Stimulated activated CD8-positive, alpha-beta memory T cell treated with anti-CD3 and anti-CD28 coated beads, Interleukin-12 subunit alpha, Interleukin-12 subunit beta, amount 100 ng/mL, for 1 hour (primary cell): Measurements from ENCODE around the gene BNC2.

Experiments used
- DNase-seq: peaks from one replicate; pipeline ENCODE4 v3.0.0-alpha.2; 2020; ENCODE audit warnings: low read depth

BNC2 gene

DNA sequence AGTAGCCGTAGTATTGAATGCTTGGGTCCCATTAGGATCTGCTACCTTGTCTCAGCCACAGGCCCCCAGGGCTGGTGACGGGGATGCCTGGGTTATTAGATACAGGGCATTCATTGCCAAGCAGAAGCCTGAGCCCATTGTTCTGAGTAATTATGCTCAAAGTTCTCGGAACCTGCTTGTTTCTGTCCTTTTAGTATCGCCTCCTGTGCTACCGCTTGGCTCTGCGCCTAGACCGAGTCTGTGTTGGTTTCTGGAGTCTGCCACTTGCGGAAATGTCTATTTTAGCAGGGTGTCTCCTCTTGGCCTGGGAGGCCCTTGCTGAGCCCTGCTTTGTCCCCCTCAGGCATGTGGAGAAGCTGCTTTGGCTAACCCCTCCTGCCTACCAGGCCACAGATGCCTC, 506.1 kb downstream of the BNC2 start:
- DNase-seq: no peak

DNA sequence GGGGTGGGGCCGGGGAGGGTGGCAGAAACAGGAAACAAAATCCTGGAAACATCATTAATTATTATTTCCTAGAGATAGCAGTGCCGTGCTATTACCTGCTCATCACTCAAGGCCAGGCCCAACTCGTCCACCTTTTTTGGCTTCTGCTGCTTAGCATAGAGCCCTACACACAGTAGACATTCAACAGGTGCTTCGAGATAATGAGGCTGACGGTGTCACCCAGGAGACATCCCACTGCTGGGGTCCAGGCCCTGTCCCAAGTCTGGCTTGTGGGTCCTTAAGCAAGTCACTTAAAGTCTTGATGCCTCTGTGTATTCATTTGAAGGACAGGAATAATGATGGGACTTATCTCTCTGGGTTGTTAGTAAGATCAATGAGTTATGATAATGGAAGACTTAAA, 506.6 kb downstream of the BNC2 start:
- no peak for DNase-seq

DNA sequence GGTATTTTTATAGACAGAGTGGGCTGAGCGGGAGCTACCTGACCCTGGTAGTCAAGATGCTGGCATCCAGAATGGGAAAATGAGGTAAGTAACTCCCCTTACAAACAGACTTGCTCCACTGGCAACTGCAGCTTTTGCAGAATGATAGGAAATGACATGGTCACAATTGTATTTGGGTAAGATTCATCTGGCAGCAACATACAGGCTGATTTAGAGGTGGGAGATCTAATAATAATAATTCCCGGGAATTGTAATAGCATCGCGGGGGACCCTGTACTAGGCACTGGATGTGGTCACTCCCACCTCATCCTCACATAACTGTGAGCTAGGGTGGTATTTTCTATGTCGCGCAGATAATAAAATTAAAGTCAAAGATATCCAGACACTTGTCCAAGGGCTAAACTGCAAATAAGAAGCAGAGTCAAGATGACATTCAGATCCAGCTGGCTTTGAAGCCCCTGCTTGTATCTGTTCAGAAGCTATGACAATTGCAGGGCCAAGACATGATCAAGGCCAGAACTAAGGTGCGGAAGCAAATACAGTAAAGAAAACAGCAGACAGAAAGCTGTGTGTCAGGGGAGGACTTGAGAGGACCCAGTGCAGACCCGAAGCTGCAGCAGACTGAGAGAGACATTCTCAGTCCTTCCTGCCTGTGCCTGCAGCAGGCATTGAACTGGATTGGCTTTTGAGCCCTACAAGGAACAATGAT, 507.2 kb downstream of the BNC2 start:
- no peak for DNase-seq

DNA sequence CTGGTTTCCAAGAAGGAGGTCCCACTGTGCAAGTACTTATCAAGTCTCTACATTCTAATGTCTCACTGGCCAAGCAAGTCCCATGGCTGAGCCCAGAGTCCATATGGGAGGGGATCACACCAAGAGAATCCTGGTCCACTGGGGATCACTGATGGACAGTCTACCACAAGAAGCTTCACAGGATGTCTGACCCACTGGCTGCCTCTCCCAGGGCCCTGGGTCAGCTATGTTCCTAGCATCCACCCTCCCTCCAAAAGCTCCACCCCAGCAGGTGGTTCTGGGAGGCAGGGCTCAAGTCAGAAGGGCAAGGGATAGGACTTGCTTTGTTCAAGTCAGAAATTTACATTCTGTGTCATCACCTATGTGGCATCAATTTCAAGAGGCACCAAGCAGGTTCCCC, 508.5 kb downstream of the BNC2 start:
- no peak for DNase-seq

DNA sequence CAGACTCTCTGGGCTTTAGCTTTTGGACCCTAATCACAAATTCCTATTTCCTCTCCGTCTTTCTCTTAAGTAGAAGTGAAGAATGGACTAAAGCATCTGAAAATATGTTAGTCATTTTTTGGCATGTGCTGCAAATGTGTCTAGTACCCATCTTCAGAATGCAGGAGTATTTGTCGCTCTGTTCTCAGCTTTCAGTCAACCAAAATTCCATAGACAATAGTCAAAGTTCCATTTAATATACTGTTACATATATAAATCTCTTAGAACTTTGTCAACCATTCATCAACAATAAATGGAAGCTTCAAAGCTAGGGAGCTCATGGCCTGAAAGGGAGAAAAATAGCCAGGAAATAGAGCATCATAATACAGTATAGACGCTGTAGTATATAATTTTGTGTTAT, 509.4 kb downstream of the BNC2 start:
- DNase-seq: no peak

DNA sequence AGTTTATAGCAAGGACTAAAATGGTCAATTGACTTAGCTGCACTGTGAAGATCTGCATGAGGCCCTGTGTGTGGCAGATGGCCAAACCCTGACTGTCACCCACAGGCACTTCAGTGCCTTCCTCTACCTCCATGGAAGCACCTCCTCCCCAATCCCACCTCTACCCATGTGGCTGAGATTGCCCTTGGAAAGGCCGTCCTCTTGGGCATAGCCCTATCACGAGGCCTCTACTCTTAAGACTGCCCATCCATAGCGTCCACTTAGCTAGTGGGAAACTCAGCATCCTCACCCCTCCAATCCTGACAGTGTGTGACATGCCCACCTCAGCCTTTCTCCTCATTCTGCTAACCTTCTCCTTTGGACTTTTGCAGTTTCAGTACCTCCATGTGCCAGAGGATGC, 510.2 kb downstream of the BNC2 start:
- DNase-seq: no peak
